Activated CD4-positive, alpha-beta memory T cell treated with anti-CD3 and anti-CD28 coated beads for 36 hours (primary cell): Measurements from ENCODE around the gene FIBCD1. TPM values are rescaled to one million over a fixed set of nuclear protein-coding genes. Genes with fewer than 3 reads are reported as not detected.
"Not testable (repeated sequence)": the region's sequence is repeated elsewhere in the genome, so short reads cannot be mapped to it uniquely, and the experiment has no call there.

Source experiments
- CTCF ChIA-PET: fragments of 350-600 bp; sonication (Branson Sonifier 250); formaldehyde crosslinking; loops from one replicate; lab custom pipeline; 2021; ENCODE audit warnings: antibody characterized with exemption, inconsistent platforms; lab: Charles Lee
- POLR2A ChIA-PET: fragments of 350-600 bp; sonication (Branson Sonifier 250); formaldehyde crosslinking; loops from one replicate; lab custom pipeline; 2021; ENCODE audit warnings: antibody characterized with exemption; lab: Charles Lee
- DNase-seq: peaks from one replicate; pipeline ENCODE4 v3.0.0-alpha.2; 2020
- H3K27ac Mint-ChIP-seq: one replicate; pipeline ENCODE4 v1.8.0; 2021; ENCODE audit warnings: mixed read lengths
- H3K27me3 Mint-ChIP-seq: one replicate; pipeline ENCODE4 v1.8.0; 2021; ENCODE audit warnings: mixed read lengths
- H3K36me3 Mint-ChIP-seq: one replicate; pipeline ENCODE4 v1.8.0; 2021; ENCODE audit warnings: mixed read lengths
- H3K4me1 Mint-ChIP-seq: one replicate; pipeline ENCODE4 v1.8.0; 2021; ENCODE audit warnings: low read depth, mixed read lengths
- H3K4me3 Mint-ChIP-seq: one replicate; pipeline ENCODE4 v1.8.0; 2021; ENCODE audit warnings: mild to moderate bottlenecking, mixed read lengths
- H3K9me3 Mint-ChIP-seq: one replicate; pipeline ENCODE4 v1.8.0; 2021; ENCODE audit warnings: mixed read lengths
- intact Hi-C: fragments of 100-400 bp; cut with micrococcal nuclease; formaldehyde crosslinking; loops from one replicate; pipeline ENCODE4 v1.15.1; 2023
- total RNA-seq, 2 experiments: library from RNA; stranded (reverse); gene quantifications; one replicate each; pipeline ENCODE4 v1.2.3, GENCODE V29; 2021

FIBCD1 gene
- total RNA-seq, 2 experiments from 2014 or later, result not detected

DNA sequence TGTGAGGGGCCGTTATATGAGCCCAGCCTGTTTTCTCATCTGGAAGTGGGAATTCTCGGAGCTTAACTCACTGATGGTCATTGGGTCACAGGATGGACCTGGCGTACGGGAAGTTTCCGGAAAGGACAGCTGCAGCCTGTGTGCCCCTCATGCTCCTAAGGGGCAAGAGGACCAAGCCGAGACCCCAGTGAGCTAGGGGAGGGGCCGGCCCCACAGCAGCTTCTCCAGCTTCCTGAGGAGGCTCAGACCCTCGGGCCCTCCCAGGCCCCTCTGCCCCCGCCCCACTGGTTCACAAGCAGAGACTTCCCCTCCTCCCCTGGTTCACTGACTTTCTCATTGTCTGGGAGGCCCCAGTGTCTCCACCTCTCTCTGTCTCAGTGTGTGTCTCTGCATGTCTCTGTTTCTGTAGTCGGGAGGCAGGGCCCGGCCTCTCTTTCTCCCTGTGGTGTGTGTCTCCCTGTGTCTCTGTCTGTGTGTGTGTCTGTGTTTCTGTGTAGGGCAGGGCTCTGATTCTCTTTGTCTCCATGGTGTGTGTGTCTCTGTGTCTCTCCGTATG lies 32.3 kb upstream of the FIBCD1 start:
- Mint-ChIP-seq H3K27me3 (peaks cover 15% of the 10 kb centered on the region), H3K36me3 (no peaks in the 10 kb centered on the region), H3K27ac (no peak overlapping the region), H3K4me1 (no peaks in the 10 kb centered on the region), H3K4me3 (no peak overlapping the region), H3K9me3 (no peaks in the 10 kb centered on the region)
- POLR2A ChIA-PET, result no interaction called here
- CTCF ChIA-PET, result interaction anchor here (0.9 kb wide), 1 partner anchor 75 kb away, joined by 3 read pairs; no protein-coding TSS in a partner anchor
- intact Hi-C loops, result no loop called here
- DNase-seq, result no peak

DNA sequence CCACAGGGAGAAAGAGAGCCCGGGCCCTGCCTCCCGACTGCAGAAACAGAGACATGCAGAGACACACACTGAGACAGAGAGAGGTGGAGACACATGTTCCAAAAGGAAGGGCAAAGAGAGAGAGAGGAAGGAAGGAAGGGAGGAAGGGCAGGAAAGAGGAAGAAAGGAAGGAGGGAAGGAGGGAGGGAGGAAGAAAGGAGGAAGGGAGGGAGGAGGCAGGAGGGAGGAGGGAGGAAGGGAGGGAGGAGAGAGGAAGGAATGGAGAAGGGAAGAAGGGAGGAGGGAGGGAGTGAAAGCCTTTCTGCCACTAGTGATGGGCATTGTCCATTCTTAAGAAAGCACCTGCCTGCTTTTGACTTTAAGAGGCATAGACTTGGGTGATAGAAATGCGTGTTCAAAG lies 31.8 kb upstream of the FIBCD1 start:
- POLR2A ChIA-PET, result no interaction called here
- intact Hi-C loops, result no loop called here
- peaks cover 16% of the 10 kb centered on the region for H3K27me3 Mint-ChIP-seq
- H3K4me1 Mint-ChIP-seq, result no peaks in the 10 kb centered on the region
- no peak overlapping the region for H3K27ac Mint-ChIP-seq
- H3K36me3 Mint-ChIP-seq, result no peaks in the 10 kb centered on the region
- no peak overlapping the region for H3K4me3 Mint-ChIP-seq
- no peaks in the 10 kb centered on the region for H3K9me3 Mint-ChIP-seq
- no peak for DNase-seq
- CTCF ChIA-PET, result interaction anchor here (0.9 kb wide), 1 partner anchor 76 kb away, joined by 3 read pairs; no protein-coding TSS in a partner anchor

DNA sequence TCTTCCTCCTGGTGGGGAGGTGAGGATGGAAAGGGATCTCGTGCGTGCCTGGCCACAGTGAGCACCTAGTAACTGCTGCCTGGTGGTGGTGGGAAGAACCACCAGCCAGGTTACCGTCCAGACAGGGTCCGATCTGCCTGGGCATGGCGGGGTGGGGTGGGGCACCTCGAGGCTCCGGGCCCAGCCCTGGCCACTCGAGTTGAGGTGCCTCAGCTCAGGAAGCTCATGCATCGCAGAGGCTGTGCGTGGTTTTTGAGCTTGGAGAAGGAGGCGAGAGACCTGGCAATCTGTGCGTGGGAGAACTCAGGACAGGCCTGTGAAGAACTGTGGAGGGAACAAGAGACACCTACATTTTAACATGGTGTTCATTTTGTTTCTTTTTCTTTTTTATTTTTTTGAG lies 31.0 kb upstream of the FIBCD1 start:
- ChIA-PET POLR2A (no interaction called here), CTCF (no interaction called here)
- Mint-ChIP-seq H3K4me3 (no peak overlapping the region), H3K9me3 (no peaks in the 10 kb centered on the region), H3K27ac (no peak overlapping the region), H3K36me3 (no peaks in the 10 kb centered on the region), H3K27me3 (peaks cover 14% of the 10 kb centered on the region), H3K4me1 (no peaks in the 10 kb centered on the region)
- intact Hi-C loops, result no loop called here
- no peak for DNase-seq

DNA sequence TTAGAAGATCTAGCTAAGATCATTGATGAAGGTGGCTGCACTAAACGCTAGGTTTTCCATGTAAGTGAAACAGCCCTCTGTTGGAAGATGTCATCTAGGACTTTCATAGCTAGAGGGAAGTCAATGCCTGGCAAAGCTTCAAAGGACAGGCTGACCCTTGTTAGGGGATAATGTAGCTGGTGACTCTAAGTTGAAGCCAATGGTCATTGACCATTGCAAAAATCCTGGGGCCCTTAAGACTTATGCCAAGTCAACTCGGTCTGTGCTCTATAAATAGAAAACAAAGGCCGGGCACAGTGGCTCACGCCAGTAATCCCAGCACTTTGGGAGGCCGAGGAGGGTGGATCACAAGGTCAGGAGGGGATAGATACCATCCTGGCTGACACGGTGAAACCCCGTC lies 26.6 kb upstream of the FIBCD1 start:
- ChIA-PET POLR2A (no interaction called here), CTCF (interaction anchor here (0.6 kb wide), 1 partner anchor 261 kb away, joined by 3 read pairs; no protein-coding TSS in a partner anchor)
- Mint-ChIP-seq H3K4me1 (no peaks in the 10 kb centered on the region), H3K9me3 (no peaks in the 10 kb centered on the region), H3K36me3 (no peaks in the 10 kb centered on the region), H3K27ac (no peak overlapping the region), H3K4me3 (no peak overlapping the region), H3K27me3 (peaks cover 5% of the 10 kb centered on the region)
- no peak for DNase-seq
- intact Hi-C loops, result no loop called here

DNA sequence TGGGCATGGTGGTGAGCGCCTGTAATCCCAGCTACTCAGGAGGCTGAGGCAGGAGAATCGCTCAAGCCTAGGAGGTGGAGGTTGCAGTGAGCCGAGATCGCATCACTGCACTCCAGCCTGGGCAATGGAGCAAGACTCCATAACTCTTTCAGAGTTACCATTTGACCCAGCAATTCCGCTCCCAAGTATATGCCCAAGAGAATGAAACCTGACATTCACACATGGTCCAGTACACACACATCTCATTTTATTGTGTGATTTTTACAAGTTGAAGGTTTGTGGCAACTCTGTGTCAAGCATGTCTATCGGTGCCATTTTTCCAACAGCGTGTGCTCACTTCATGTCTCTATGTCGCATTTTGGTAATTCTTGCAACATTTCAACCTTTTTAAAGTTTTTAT lies 24.9 kb upstream of the FIBCD1 start:
- Mint-ChIP-seq H3K27me3 (peaks cover 5% of the 10 kb centered on the region), H3K4me1 (no peaks in the 10 kb centered on the region), H3K4me3 (no peak overlapping the region), H3K36me3 (no peaks in the 10 kb centered on the region), H3K9me3 (peaks cover under 1% of the 10 kb centered on the region), H3K27ac (no peak overlapping the region)
- intact Hi-C loops, result no loop called here
- CTCF ChIA-PET, result interaction anchor here (0.6 kb wide), 1 partner anchor 59 kb away, joined by 3 read pairs; no protein-coding TSS in a partner anchor
- no peak for DNase-seq
- POLR2A ChIA-PET, result no interaction called here

DNA sequence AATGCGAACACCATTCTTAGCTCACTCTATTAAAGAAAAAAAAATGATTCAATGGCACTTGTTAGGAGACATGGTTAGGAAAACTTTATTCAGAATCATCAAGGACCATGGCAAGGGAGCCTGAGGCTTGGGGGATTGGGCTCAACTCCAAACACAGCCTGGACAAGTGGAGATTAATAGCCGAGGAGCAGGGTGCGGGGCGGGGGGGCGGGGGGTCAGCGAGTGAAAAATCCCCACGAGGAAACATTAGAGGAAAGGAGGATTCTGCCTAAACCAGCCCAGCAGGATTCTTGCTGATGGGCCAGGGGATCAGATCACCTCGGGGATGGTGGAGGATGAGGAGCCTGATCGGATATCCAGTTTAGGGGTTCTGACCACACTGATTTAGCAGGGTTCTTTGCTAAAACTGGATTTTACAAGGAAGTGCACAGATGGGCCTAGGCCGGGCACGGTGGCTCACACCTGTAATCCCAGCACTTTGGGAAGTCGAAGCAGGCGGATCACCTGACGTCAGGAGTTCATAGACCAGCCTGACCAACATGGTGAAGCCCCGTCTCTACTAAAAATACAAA lies 24.4 kb upstream of the FIBCD1 start:
- peaks cover 5% of the 10 kb centered on the region for H3K27me3 Mint-ChIP-seq
- POLR2A ChIA-PET, result no interaction called here
- no peak overlapping the region for H3K27ac Mint-ChIP-seq
- no peak overlapping the region for H3K4me3 Mint-ChIP-seq
- DNase-seq, result no peak
- CTCF ChIA-PET, result no interaction called here
- intact Hi-C loops, result no loop called here
- no peaks in the 10 kb centered on the region for H3K36me3 Mint-ChIP-seq
- no peaks in the 10 kb centered on the region for H3K4me1 Mint-ChIP-seq
- H3K9me3 Mint-ChIP-seq, result peaks cover 4% of the 10 kb centered on the region

DNA sequence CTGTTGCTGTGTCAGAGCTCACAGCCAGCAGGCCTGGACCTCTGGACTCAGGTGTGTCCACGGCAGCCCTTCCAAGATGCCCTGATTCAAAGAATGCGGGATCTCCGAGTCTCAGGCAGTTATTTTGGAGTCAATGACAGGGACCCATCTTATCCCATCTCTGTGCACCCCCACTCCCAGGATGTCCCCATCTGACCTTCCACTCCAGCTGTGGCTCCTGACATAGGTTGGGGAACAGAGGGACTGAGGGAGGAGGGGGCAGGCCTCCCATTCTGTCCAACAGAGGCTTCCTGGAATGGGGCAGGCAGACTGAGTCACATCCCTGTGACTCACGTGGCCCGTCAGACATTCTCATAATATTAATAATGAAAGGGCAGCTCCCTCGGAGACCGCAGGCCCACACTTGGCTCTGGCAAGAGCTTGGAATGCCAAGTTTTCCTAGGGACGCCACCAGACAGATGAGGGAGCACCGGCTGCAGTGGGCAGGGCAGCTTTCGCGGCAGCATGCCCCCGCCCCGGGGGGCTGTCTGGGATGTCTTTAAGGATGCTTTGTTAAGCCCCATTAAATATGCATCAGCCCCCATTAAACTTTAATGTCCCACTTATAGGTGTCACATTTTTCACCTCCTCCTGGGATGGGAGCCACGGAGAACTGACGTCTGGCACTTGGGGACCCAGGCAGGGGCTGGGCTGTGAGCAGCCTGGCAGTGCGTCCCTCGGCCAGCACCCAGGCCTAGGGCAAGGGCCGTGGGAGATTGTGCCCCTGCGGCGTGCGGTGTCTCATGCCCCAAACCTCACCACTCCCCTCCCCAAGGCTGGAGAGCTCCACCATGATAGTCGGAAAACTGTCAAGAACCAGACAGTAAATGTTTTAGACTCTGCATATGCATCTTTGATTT lies 23.6 kb upstream of the FIBCD1 start:
- no peak for DNase-seq
- intact Hi-C loops, result no loop called here
- H3K36me3 Mint-ChIP-seq, result no peaks in the 10 kb centered on the region
- POLR2A ChIA-PET, result no interaction called here
- no peaks in the 10 kb centered on the region for H3K4me1 Mint-ChIP-seq
- H3K4me3 Mint-ChIP-seq, result no peak overlapping the region
- CTCF ChIA-PET, result no interaction called here
- H3K9me3 Mint-ChIP-seq, result peaks cover 4% of the 10 kb centered on the region
- no peak overlapping the region for H3K27ac Mint-ChIP-seq
- H3K27me3 Mint-ChIP-seq, result peaks cover 5% of the 10 kb centered on the region

DNA sequence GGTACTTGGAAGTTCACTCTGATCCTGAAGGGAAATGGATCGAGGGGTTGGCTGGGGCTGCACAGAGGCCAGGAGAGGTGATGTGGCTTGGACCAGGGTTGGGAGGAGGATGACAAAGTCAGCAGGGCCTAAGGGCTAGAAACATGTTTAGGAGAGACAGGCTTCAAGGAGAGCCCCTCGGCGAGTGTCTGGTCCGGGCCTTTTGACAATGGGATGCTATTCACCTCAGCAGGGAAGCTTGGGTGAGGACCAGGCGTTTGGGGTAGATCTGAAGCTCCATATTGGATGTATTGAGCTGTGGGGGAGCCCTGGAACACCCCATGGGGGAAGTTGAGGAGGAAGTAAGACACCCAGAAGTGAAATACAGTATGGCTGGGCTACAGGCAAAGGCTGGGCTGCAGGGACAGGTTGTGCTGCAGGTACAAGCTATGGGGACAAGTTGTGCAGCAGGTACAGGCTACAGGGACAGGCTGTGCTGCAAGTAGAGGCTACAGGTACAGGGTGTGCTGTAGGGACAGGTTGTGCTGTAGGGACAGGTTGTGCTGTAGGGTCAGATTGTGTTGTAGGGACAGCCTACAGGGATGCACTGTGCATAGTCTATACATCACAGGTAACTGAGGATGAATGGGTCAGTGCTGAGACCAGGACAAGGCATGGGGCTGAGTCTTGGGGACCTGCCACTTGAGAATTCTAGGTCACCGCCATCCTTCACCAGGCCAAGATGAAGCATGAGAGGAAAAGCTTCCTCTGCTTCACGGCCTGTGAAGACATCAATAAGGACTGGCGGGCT lies 22.7 kb upstream of the FIBCD1 start:
- H3K4me1 Mint-ChIP-seq, result no peaks in the 10 kb centered on the region
- H3K27me3 Mint-ChIP-seq, result peaks cover 5% of the 10 kb centered on the region
- intact Hi-C loops, result no loop called here
- H3K27ac Mint-ChIP-seq, result no peak overlapping the region
- DNase-seq, result no peak
- ChIA-PET POLR2A (no interaction called here), CTCF (no interaction called here)
- H3K4me3 Mint-ChIP-seq, result no peak overlapping the region
- H3K9me3 Mint-ChIP-seq, result peaks cover 4% of the 10 kb centered on the region
- H3K36me3 Mint-ChIP-seq, result no peaks in the 10 kb centered on the region

DNA sequence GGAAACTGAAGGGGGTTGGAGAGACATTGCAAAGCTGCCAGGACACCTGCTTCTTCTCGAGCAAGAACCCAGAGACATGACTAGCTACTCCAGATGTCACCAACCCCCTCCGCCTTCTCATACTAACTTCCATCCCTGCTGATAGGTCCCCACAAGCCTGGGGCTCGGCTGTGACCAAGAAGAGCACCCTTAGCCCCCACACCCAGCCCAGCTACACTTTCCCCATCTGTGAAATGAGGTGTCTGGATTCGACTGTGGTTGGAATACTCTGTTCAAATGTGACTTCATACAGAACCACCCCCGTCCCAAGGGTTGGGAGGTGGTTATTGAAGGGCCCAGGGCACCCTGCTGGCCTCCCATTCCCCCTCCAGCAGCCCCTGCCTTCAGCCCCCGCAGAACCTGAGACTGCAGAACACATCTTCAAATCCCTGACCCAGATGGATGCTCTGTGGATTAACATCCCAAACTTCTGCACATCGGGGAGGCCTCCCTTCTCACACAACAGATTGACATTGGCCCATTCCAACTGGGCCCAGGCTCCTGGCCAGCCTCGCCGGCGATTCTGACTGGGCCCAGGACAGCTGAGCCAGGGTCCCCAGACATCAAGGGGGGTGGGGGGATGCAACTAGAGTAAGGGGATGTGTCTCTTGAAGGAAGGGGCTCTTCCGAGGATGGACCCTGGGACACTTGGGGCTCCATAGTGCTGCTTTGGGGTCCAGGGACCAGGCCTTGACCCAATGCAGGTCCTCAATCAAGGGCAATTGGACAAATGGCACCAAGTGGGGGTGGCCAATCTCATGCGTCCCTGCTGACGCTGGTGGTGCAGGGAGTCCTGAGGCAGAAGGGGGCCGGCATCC lies 21.7 kb upstream of the FIBCD1 start:
- DNase-seq, result no peak
- ChIA-PET POLR2A (no interaction called here), CTCF (no interaction called here)
- Mint-ChIP-seq H3K4me3 (no peak overlapping the region), H3K27ac (no peak overlapping the region), H3K9me3 (peaks cover 4% of the 10 kb centered on the region), H3K36me3 (no peaks in the 10 kb centered on the region), H3K27me3 (no peaks in the 10 kb centered on the region), H3K4me1 (no peaks in the 10 kb centered on the region)
- intact Hi-C loops, result no loop called here

DNA sequence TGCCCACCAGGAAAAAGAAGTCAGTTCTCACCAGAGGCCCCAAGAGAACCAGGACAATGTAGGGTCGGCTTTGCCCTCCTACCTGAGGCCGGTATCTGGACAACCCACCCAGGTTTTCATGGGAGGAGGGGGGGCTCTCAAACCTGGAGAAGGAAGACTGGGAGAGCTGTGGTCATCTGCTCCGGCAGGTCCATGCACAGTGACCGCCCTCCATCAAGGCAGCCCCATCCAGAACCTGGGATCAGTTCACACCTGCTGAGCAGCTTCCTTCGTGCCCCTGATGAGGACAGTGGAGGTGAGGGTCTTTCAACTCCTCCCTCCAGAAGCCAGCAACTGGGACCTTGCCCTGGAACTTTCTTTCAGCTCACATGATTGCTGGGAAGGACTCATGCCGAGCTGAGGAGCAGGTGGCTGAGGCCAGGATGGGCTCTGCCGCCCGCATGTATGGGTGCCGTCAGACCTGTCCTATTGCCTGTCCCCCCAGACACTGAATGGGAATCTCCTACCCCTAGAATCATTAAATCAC lies 20.8 kb upstream of the FIBCD1 start:
- ChIA-PET POLR2A (no interaction called here), CTCF (no interaction called here)
- intact Hi-C loops, result no loop called here
- no peak for DNase-seq
- Mint-ChIP-seq H3K4me3 (no peak overlapping the region), H3K27me3 (no peaks in the 10 kb centered on the region), H3K27ac (no peak overlapping the region), H3K9me3 (peaks cover 4% of the 10 kb centered on the region), H3K36me3 (no peaks in the 10 kb centered on the region), H3K4me1 (no peaks in the 10 kb centered on the region)

DNA sequence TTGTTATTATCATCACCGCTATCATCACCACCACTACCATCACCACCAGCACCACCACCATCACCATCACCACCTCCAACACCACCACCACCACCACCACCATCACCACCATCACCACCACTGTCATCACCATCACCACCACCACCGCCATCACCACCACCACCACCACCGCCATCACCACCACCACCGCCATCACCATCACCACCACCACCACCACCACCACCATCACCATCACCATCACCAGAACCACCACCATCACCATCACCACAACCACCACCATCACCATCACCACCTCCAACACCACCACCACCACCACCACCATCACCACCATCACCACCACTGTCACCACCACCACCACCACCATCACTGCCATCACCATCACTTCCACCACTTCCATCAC lies 19.5 kb upstream of the FIBCD1 start:
- H3K4me3 Mint-ChIP-seq, CTCF ChIA-PET, H3K27me3 Mint-ChIP-seq, H3K36me3 Mint-ChIP-seq, H3K4me1 Mint-ChIP-seq, intact Hi-C loops, H3K27ac Mint-ChIP-seq, POLR2A ChIA-PET, DNase-seq, H3K9me3 Mint-ChIP-seq: not testable (repeated sequence)
